BE2C (cell line): ENCODE measurements around the gene LGALS3BP.
"Not testable (repeated sequence)": the region's sequence is repeated elsewhere in the genome, so short reads cannot be mapped to it uniquely, and the experiment has no call there.

Experiments
- DNase-seq: peaks from one replicate; pipeline ENCODE4 v3.0.0-alpha.2; 2020
- H3K27me3 ChIP-seq: fragments of 250-450 bp; sonication (Bioruptor Pico); 2 replicates; pipeline ENCODE4 v1.5.1; 2020; ENCODE audit warnings: mild to moderate bottlenecking
- H3K36me3 ChIP-seq: fragments of 250-450 bp; sonication (Bioruptor Pico); 2 replicates; pipeline ENCODE4 v1.5.1; 2020; ENCODE audit warnings: mild to moderate bottlenecking
- H3K4me1 ChIP-seq: fragments of 250-450 bp; sonication (Bioruptor Pico); 2 replicates; pipeline ENCODE4 v1.5.1; 2020
- H3K4me3 ChIP-seq: 2 replicates; pipeline ENCODE4 v1.5.1; 2011; ENCODE audit warnings: low read depth, low read length
- H3K9me3 ChIP-seq: fragments of 250-450 bp; sonication (Bioruptor Pico); 2 replicates; pipeline ENCODE4 v1.5.1; 2020
- TF ChIP-seq, protein P1 (sequence below): IDR thresholded peaks from 2 replicates; pipeline ENCODE4 v1.5.1; 2012; ENCODE audit warnings: mild to moderate bottlenecking, low read depth, low read length

Gene LGALS3BP

DNA sequence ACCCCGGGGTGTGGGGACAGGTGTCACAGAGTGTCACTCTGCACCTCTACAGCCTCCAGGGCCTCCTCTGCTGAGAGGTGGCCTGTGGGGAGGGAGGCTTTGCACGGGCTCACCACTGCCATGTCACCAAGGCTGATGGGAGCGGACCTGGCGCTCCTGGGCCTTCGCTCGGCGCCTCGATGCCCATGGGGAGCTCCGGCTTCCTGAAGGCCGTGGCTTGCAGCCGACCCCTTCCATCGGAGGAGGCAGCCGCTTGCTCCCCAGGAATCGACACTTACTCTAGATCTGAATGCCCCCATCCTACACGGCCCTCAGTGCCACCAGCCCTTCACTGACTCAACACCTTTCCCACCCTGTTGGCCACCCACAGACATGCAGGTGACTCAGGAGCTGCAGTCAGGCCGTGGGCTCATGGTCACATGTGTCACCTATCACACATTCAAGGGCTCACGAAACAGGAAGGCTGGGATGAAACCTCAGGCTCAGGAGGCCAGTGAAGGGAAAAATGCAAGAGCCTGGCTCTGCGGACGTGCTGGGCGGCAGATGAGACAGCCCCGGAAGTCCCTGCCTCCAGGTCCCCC, 11.9 kb downstream of the LGALS3BP start:
- H3K4me1 ChIP-seq: peaks cover 8% of the 10 kb centered on the region
- H3K36me3 ChIP-seq: peaks cover 59% of the 10 kb centered on the region
- no peaks in the 10 kb centered on the region for H3K27me3 ChIP-seq
- H3K4me3 ChIP-seq: no peak overlapping the region
- TF ChIP-seq, protein P1, sequence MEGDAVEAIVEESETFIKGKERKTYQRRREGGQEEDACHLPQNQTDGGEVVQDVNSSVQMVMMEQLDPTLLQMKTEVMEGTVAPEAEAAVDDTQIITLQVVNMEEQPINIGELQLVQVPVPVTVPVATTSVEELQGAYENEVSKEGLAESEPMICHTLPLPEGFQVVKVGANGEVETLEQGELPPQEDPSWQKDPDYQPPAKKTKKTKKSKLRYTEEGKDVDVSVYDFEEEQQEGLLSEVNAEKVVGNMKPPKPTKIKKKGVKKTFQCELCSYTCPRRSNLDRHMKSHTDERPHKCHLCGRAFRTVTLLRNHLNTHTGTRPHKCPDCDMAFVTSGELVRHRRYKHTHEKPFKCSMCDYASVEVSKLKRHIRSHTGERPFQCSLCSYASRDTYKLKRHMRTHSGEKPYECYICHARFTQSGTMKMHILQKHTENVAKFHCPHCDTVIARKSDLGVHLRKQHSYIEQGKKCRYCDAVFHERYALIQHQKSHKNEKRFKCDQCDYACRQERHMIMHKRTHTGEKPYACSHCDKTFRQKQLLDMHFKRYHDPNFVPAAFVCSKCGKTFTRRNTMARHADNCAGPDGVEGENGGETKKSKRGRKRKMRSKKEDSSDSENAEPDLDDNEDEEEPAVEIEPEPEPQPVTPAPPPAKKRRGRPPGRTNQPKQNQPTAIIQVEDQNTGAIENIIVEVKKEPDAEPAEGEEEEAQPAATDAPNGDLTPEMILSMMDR: no peak
- H3K9me3 ChIP-seq: no peaks in the 10 kb centered on the region
- no peak for DNase-seq

DNA sequence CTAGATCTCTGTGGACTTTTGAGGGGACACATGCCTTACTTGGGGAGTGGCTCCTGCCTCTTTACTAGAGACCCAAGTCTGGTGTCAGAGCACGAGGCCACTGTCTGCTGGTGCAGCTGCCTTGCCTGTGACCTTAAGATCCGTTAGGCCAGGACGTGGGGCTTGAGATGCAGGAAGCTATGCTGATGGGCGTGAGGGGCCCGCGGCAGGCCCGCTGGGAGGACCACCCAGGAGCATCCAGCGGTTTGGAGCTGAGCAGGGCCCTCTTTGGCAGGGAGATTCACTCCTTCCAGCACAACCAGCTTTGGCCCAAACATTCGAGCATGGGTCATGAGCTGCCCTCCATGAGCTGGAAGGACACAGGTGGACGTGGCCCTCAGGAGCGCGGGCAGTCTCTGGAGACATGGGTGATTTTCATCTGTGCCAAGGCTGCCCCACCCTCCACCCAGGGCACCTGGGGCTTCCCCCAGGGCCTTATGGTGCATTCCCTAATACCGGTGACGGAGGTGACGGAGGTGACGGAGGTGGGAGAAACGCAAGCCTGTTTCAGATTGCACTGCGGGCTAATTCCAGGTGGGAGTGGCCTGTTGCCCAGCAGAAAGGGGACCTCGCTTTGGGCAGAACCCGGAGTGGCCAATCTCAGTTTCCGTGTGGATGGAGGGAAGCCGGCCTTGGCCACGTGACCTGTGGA, 12.7 kb downstream of the LGALS3BP start:
- H3K9me3 ChIP-seq: no peaks in the 10 kb centered on the region
- H3K27me3 ChIP-seq: no peaks in the 10 kb centered on the region
- peaks cover 51% of the 10 kb centered on the region for H3K36me3 ChIP-seq
- TF ChIP-seq, protein P1: no peak
- H3K4me1 ChIP-seq: peaks cover 8% of the 10 kb centered on the region
- H3K4me3 ChIP-seq: no peak overlapping the region
- DNase-seq: no peak

DNA sequence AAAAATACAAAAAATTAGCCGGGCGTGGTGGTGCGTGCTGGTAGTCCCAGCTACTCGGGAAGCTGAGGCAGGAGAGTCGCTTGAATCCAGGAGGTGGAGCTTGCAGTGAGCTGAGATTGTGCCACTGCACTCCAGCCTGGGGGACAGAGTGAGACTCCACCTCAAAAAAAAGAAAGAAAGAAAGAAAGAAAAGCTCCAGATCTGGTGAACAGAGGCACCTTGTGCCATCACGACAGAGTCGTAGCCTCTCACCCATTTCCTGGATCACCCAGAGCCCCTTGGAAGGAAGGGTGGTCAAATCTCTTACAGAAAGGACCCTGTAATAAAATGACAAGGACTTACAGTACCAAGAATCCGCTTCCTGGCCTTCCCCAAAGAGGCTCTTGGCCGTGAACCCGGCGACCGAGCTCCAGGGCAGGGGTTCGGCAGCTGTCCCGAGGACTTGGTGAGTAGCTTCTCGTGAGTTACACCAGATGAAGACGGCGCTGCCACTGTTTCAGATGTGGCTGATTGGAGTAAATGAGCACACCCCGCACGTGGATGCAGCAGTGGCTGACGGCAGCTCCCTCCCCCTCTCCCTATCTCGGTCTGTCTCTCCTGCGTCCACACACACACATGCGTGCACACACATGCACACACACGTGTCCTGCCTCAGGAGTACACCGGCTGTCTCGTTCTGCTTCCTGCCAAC, 13.5 kb downstream of the LGALS3BP start:
- DNase-seq: no peak
- Histone ChIP-seq H3K36me3 (peaks cover 43% of the 10 kb centered on the region), H3K4me1 (peaks cover 5% of the 10 kb centered on the region), H3K27me3 (no peaks in the 10 kb centered on the region), H3K9me3 (no peaks in the 10 kb centered on the region), H3K4me3 (no peak overlapping the region)
- TF ChIP-seq, protein P1: no peak

DNA sequence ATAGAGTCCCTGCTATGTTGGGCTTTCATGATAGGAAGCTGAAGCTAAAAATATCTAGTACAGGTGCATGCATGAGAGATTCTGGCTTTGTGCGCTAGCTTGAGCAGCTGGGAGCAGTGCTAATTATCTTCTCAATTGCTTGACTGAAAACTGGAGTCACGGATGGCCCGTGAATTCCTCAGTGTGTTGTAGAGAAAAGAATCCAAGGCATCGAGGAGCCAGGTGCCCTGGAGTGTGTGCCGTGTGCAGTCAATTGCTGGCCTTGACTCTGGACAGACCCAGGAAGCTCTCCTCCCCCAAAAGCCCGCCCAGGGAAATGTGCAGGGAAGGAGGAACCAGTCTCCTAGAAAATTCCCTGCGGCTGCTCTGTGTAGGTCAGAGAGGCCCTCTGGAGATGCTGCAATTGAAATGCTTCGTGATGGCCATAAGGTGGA, 14.2 kb downstream of the LGALS3BP start:
- TF ChIP-seq, protein P1: no peak
- no peak for DNase-seq
- Histone ChIP-seq H3K4me1 (no peaks in the 10 kb centered on the region; the same call in 1 of the 2 replicates), H3K4me3 (no peak overlapping the region), H3K27me3 (no peaks in the 10 kb centered on the region), H3K9me3 (no peaks in the 10 kb centered on the region), H3K36me3 (peaks cover 35% of the 10 kb centered on the region)

DNA sequence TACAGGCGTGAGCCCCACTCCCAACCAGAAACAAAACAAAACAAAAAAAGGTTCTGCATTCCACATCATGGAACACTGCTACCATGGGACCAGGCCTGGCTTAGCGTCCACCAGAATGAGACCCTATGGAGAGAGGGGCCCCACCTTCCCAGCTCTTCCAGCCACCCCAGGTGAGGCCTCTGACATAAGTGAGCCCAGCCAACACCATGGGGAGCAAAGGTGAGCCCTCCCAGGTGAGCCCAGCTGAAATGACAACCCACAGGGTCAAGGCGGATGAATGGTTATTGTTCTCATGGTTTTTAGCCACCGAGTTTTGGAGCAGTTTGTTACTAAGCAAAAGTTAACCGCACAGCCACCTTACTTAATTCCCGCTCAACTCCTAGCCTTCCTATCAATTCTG, 16.3 kb downstream of the LGALS3BP start:
- H3K27me3 ChIP-seq: no peaks in the 10 kb centered on the region
- H3K4me3 ChIP-seq: no peak overlapping the region
- H3K36me3 ChIP-seq: peaks cover 22% of the 10 kb centered on the region
- TF ChIP-seq, protein P1: no peak
- DNase-seq: no peak
- no peaks in the 10 kb centered on the region for H3K9me3 ChIP-seq
- peaks cover 2% of the 10 kb centered on the region; the same call in 1 of the 2 replicates for H3K4me1 ChIP-seq

DNA sequence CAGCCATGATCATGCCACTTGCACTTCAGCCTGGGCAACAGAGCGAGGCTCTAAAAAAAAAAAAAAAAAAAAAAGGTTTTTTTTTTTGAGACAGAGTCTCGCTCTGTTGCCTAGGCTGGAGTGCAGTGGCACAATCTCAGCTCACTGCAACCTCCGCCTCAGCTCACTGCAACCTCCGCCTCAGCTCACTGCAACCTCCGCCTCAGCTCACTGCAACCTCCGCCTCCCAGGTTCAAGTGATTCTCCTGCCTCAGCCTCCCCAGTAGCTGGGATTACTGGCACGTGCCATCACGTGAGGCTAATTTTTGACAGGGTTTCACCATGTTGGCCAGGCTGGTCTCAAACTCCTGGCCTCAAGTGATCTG, 16.8 kb downstream of the LGALS3BP start:
- H3K4me1 ChIP-seq, H3K27me3 ChIP-seq, DNase-seq, H3K9me3 ChIP-seq, H3K4me3 ChIP-seq: not testable (repeated sequence)
- H3K36me3 ChIP-seq: peaks cover 18% of the 10 kb centered on the region
